ENCODE measurements around the gene DCLRE1B. TPM values are rescaled to one million over a fixed set of nuclear protein-coding genes. Genes with fewer than 3 reads are reported as not detected.

DCLRE1B gene
- polyA plus RNA-seq, 1 donor (not counting 4 experiments of a cell fraction or from before 2014, with no cell fraction given): 5.4 TPM

- no peaks in the 10 kb centered on the region for H3K27me3 ChIP-seq (ENCODE audit: control insufficient read depth, extremely low read depth, insufficient read depth, low read length)
- no peaks in the 10 kb centered on the region for H3K9me3 ChIP-seq (ENCODE audit: control insufficient read depth, low read depth, low read length)
- dilution Hi-C loops (cut with MboI; ENCODE audit: extremely low pct_ligation_motif_present, low sequenced_read_pairs): no loop called here
- no peak overlapping the region for H2AFZ ChIP-seq (ENCODE audit: control insufficient read depth, low read length)
- peaks cover 21% of the 10 kb centered on the region for H3K4me1 ChIP-seq (ENCODE audit: control insufficient read depth, extremely low read depth, insufficient read depth, low read length)
- TF ChIP-seq EZH2 (IDR thresholded peaks at IDR 0.05; ENCODE audit: low read length): no peak
- H3K27ac ChIP-seq (ENCODE audit: control insufficient read depth, insufficient read depth, low read length): peak overlapping the region; percentile 94
- peaks cover 2% of the 10 kb centered on the region for H4K20me1 ChIP-seq (ENCODE audit: control insufficient read depth, extremely low read depth, insufficient read depth, low read length)
- peaks cover 64% of the 10 kb centered on the region for H3K79me2 ChIP-seq (ENCODE audit: control insufficient read depth, insufficient read depth, low read length)
- FAIRE-seq: no peak
- H3K4me3 ChIP-seq (ENCODE audit: control insufficient read depth in 2 of 3, extremely low read depth in 1 of 3, insufficient read depth in 2 of 3, low read depth in 1 of 3, low read length in 3 of 3): peak overlapping the region in 2 of 3 experiments; percentile 2 to 89
- peak overlapping the region; percentile 100 for H3K4me2 ChIP-seq (ENCODE audit: control insufficient read depth, extremely low read depth, insufficient read depth, low read depth, low read length)
- DNase-seq (ENCODE audit: low read depth, low spot score): no peak
- H3K36me3 ChIP-seq (ENCODE audit: control insufficient read depth in 2 of 2, extremely low read depth in 1 of 2, insufficient read depth in 2 of 2, low read length in 2 of 2): no peaks in the 10 kb centered on the region
- H3K9ac ChIP-seq (ENCODE audit: control insufficient read depth, extremely low read depth, insufficient read depth, low read length): peak overlapping the region; percentile 94
- no peaks in the 10 kb centered on the region for H3K9me1 ChIP-seq (ENCODE audit: control insufficient read depth, extremely low read depth, insufficient read depth, low read length)
Observed at GRCh38 chr1:113931451-113931851, 26.3 kb downstream of the DCLRE1B start.

GRCh38 chr1:113934006-113934405 lies 28.9 kb downstream of the DCLRE1B start:
- dilution Hi-C loops (cut with MboI; ENCODE audit: extremely low pct_ligation_motif_present, low sequenced_read_pairs): no loop called here
- H3K4me3 ChIP-seq (ENCODE audit: control insufficient read depth in 2 of 3, extremely low read depth in 1 of 3, insufficient read depth in 2 of 3, low read depth in 1 of 3, low read length in 3 of 3): no peak overlapping the region
- H3K27me3 ChIP-seq (ENCODE audit: control insufficient read depth, extremely low read depth, insufficient read depth, low read length): no peaks in the 10 kb centered on the region
- no peak overlapping the region for H3K9ac ChIP-seq (ENCODE audit: control insufficient read depth, extremely low read depth, insufficient read depth, low read length)
- FAIRE-seq (no peak), DNase-seq (ENCODE audit: low read depth, low spot score) (no peak)
- H3K4me2 ChIP-seq (ENCODE audit: control insufficient read depth, extremely low read depth, insufficient read depth, low read depth, low read length): no peak overlapping the region
- H3K27ac ChIP-seq (ENCODE audit: control insufficient read depth, insufficient read depth, low read length): no peak overlapping the region
- peaks cover 15% of the 10 kb centered on the region for H3K4me1 ChIP-seq (ENCODE audit: control insufficient read depth, extremely low read depth, insufficient read depth, low read length)
- no peaks in the 10 kb centered on the region for H3K9me3 ChIP-seq (ENCODE audit: control insufficient read depth, low read depth, low read length)
- H3K36me3 ChIP-seq (ENCODE audit: control insufficient read depth in 2 of 2, extremely low read depth in 1 of 2, insufficient read depth in 2 of 2, low read length in 2 of 2): no peaks in the 10 kb centered on the region
- TF ChIP-seq CTCF (optimal IDR thresholded peaks at IDR 0.05 in 1 of 3, IDR thresholded peaks at IDR 0.05 in 1 of 3, conservative IDR thresholded peaks at IDR 0.05 in 1 of 3; ENCODE audit: extremely low read depth in 1 of 3, insufficient read depth in 2 of 3, low read length in 3 of 3): no peak
- no peak for TF ChIP-seq EZH2 (IDR thresholded peaks at IDR 0.05; ENCODE audit: low read length)
- H3K79me2 ChIP-seq (ENCODE audit: control insufficient read depth, insufficient read depth, low read length): peaks cover 89% of the 10 kb centered on the region
- peaks cover 2% of the 10 kb centered on the region for H4K20me1 ChIP-seq (ENCODE audit: control insufficient read depth, extremely low read depth, insufficient read depth, low read length)
- no peak overlapping the region for H2AFZ ChIP-seq (ENCODE audit: control insufficient read depth, low read length)
- H3K9me1 ChIP-seq (ENCODE audit: control insufficient read depth, extremely low read depth, insufficient read depth, low read length): peaks cover 3% of the 10 kb centered on the region

GRCh38 chr1:113934511-113935055 lies 29.5 kb downstream of the DCLRE1B start:
- H3K36me3 ChIP-seq (ENCODE audit: control insufficient read depth in 2 of 2, extremely low read depth in 1 of 2, insufficient read depth in 2 of 2, low read length in 2 of 2): no peaks in the 10 kb centered on the region
- DNase-seq (ENCODE audit: low read depth, low spot score) (no peak), FAIRE-seq (no peak)
- H3K9ac ChIP-seq (ENCODE audit: control insufficient read depth, extremely low read depth, insufficient read depth, low read length): no peak overlapping the region
- peaks cover 3% of the 10 kb centered on the region for H3K9me1 ChIP-seq (ENCODE audit: control insufficient read depth, extremely low read depth, insufficient read depth, low read length)
- H4K20me1 ChIP-seq (ENCODE audit: control insufficient read depth, extremely low read depth, insufficient read depth, low read length): peaks cover 2% of the 10 kb centered on the region
- H3K79me2 ChIP-seq (ENCODE audit: control insufficient read depth, insufficient read depth, low read length): peaks cover 94% of the 10 kb centered on the region
- no peak overlapping the region for H3K27ac ChIP-seq (ENCODE audit: control insufficient read depth, insufficient read depth, low read length)
- TF ChIP-seq CTCF (optimal IDR thresholded peaks at IDR 0.05 in 1 of 3, IDR thresholded peaks at IDR 0.05 in 1 of 3, conservative IDR thresholded peaks at IDR 0.05 in 1 of 3; ENCODE audit: extremely low read depth in 1 of 3, insufficient read depth in 2 of 3, low read length in 3 of 3) (no peak), EZH2 (IDR thresholded peaks at IDR 0.05; ENCODE audit: low read length) (no peak)
- no peaks in the 10 kb centered on the region for H3K27me3 ChIP-seq (ENCODE audit: control insufficient read depth, extremely low read depth, insufficient read depth, low read length)
- no peak overlapping the region for H3K4me3 ChIP-seq (ENCODE audit: control insufficient read depth in 2 of 3, extremely low read depth in 1 of 3, insufficient read depth in 2 of 3, low read depth in 1 of 3, low read length in 3 of 3)
- dilution Hi-C loops (cut with MboI; ENCODE audit: extremely low pct_ligation_motif_present, low sequenced_read_pairs): no loop called here
- H2AFZ ChIP-seq (ENCODE audit: control insufficient read depth, low read length): no peak overlapping the region
- H3K4me1 ChIP-seq (ENCODE audit: control insufficient read depth, extremely low read depth, insufficient read depth, low read length): peaks cover 15% of the 10 kb centered on the region
- H3K4me2 ChIP-seq (ENCODE audit: control insufficient read depth, extremely low read depth, insufficient read depth, low read depth, low read length): no peak overlapping the region
- no peaks in the 10 kb centered on the region for H3K9me3 ChIP-seq (ENCODE audit: control insufficient read depth, low read depth, low read length)
